Measurements from ENCODE around the gene PAN2.
A peak's percentile ranks its signal among the peaks of the same experiment; 100 is the strongest.
"Not testable (repeated sequence)": the region's sequence is repeated elsewhere in the genome, so short reads cannot be mapped to it uniquely, and the experiment has no call there.

Gene PAN2

GRCh38 chr12:56333679-56334489 is at the start of gene PAN2:
TSS of gene PAN2 (minus strand) at chr12:56334000. CDS start at chr12:56333094, 906 bp downstream.
- peak; percentile 66 to 89 for DNase-seq (ENCODE audit: low read depth in 2 of 2, low spot score in 1 of 2)

DNA sequence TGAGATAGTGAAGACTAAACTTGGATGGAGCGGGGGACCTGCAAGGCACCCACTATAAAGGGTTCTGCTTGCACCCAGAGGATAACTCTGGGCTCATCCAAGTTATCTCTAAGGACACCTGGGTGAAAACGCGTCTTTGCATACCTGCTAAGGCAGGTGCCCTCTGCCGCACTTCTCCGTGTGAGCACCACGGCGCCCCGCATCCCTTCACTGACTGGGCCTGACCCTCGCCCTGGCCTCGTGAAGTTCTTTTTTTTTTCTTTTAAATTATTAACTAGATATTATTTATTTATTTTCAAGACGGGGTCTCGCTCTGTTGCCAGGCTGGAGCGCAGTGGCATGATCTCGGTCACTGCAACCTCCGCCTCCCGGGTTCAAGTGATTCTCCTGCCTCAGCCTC is 48.8 kb upstream of the PAN2 start:
- no peak for DNase-seq (ENCODE audit: low read depth in 2 of 2, low spot score in 1 of 2)

DNA sequence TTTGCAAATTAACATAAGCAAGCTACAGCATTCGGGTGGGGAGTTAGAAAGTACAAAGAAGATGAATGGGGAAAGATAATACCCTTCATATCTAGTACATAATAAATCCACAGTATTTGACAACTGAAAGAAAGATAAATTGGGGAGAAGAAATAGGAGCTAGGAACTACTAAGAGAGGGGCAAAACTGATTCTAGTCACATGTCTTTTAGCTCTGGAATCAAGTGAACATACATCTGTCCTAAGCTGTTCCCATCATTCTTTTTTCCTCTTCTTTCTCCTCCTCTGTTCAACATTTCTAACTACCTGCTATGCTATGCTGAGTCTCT is 44.2 kb upstream of the PAN2 start:
- DNase-seq (ENCODE audit: low read depth in 2 of 2, low spot score in 1 of 2), result no peak

GRCh38 chr12:56377310-56377988 is 43.6 kb upstream of the PAN2 start:
- DNase-seq (ENCODE audit: low read depth in 2 of 2, low spot score in 1 of 2), result no peak

DNA sequence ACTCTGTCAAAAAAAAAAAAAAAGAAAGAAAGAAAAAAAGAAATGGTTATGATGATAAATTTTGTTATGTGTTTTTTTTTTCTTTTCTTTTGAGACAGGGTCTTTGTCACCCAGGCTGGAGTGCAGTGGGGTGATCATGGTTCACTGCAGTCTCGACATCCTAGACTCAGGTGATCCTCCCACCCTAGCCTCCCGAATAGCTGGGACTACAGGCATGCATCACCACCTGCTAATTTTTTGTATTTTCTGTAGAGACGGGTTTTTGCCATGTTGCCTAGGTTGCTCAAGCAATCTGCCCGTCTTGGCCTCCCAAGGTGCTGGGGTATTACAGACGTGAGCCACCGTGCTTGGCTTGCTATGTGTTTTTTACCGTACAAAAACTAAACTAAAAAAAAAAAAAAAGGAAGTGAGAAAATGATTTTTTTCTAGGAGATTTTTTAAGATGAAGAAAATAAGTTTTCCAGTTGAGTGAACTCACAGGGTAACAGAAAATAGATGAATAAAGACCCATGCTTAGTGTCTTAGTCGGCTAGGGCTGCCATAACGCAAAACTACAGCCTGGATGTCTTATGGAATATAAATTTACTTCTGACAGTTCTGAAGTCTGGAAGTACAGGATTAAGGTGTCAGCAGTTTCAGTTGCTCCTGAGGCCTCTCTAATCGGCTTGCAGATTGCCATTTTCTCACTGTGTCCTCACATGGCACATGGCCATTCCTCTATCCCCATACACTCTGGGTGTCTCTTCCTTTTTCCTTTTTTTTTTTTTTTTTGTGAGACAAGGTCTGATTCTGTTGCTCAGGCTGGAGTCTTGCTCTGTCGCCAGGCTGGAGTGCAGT is 42.0 kb upstream of the PAN2 start:
- no peak for DNase-seq (ENCODE audit: low read depth in 2 of 2, low spot score in 1 of 2)

- no peak for DNase-seq (ENCODE audit: low read depth in 2 of 2, low spot score in 1 of 2)
Observed at GRCh38 chr12:56374726-56375597, 41.2 kb upstream of the PAN2 start.

DNA sequence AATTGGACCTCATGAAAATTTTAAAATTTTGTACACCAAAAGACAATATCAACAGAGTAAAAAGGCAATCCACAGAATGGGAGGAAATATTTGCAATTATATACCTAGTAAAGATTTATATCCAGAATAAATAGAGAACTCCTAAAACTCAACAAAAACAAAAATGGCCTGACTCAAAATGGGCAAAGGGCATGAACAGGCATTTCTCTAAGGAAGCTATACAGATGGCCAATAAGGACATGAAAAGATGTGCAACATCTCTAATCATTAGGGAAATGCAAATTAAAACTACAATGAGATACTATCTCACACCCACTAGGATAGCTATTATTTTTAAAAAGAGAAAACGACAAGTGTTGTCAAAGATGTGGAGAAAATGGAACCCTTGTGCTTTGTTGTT is 39.7 kb upstream of the PAN2 start:
- no peak for DNase-seq (ENCODE audit: low read depth in 2 of 2, low spot score in 1 of 2)

GRCh38 chr12:56366948-56367347 is 33.1 kb upstream of the PAN2 start:
- DNase-seq (ENCODE audit: low read depth in 2 of 2, low spot score in 1 of 2), result no peak

GRCh38 chr12:56362130-56363059 is 28.6 kb upstream of the PAN2 start, which contains the start of gene APOF:
TSS of gene APOF (minus strand) at chr12:56362857. CDS start at chr12:56362745, 112 bp downstream.
- no peak for DNase-seq (ENCODE audit: low read depth in 2 of 2, low spot score in 1 of 2)

- DNase-seq (ENCODE audit: low read depth in 2 of 2, low spot score in 1 of 2), result no peak
Observed at GRCh38 chr12:56361487-56362129, 27.8 kb upstream of the PAN2 start.

DNA sequence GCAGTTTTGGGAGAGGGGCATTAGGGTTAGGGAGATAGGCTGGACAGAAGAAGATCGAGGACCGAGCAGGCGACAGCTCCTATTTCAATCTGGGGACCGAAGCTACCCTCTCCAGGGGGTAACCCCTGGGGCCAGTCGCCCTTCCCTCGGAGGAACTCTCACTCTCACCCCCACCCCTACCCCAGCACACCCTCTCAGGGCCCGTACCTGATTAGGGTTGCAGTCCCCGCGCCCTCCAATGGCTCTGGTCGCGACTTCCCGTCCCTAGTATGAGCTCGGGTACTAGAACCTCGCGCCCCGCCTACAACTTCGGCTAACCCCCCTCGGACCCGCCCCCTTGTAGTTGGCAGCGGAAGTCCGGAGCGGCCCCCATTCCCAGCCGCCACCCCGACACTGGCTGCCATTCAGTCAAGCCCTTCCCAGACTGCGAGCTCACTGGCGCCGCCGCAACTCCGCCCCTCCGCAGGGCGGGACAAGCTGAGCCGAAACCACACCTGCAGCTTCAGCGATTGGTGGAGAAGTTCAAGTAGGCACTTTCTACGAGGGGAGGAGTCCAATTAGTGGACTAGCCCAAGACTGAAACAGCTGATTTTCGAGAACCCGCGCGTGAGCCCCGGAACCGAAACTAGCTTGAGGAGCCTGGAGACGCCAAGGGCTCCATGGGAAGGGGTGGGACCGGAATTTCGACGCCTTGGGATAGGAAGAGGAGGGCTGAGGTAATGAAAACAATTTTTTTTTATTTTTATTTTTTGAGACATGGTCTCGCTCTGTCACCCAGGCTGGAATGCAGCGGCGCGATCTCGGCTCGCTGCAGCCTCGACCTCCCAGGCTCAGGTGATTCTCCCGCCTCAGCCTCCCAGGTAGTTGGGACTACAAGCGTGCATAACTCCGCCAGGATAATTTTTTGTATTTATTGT is 26.3 kb upstream of the PAN2 start, which contains the start of gene STAT2:
TSS of gene STAT2 (minus strand) at position 257 of the 917 bp plus-strand sequence. CDS start 3,536 bp downstream, outside the sequence.
- peak; percentile 96 to 98 for DNase-seq (ENCODE audit: low read depth in 2 of 2, low spot score in 1 of 2)

DNA sequence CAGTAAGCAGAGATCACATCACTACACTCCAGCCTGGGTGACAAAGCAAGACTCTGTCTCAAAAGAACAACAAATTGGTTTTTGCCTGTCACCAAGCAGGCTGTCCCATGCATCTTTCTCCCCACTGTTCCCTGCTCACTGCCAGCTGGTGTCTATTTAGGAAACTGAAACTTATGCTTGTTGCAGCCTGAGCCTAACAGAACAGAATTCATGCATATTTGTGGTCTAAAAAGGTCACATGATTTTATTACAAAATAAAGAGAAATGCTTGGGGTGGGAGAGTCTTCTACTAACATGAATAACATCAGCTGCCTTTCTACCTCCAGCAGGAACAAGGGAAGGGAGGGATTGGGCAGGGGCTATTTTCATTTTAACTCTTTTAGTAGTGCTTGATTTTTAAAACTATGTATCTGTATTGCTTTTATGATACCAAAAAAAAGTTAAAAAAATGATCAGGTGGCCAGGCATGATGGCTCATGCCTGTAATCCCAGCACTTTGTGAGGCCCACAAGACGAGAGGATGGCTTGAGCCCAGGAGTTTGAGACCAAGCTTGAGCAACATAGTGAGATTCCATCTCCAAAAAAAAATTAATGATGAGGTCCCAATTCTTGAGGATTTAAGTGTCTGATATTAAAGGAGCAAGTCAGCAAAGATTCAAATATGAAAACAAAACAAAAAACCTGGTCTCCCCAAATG is 25.2 kb upstream of the PAN2 start:
- DNase-seq (ENCODE audit: low read depth in 2 of 2, low spot score in 1 of 2), result no peak

GRCh38 chr12:56351325-56351724 is 17.5 kb upstream of the PAN2 start:
- no peak for DNase-seq (ENCODE audit: low read depth in 2 of 2, low spot score in 1 of 2)

DNA sequence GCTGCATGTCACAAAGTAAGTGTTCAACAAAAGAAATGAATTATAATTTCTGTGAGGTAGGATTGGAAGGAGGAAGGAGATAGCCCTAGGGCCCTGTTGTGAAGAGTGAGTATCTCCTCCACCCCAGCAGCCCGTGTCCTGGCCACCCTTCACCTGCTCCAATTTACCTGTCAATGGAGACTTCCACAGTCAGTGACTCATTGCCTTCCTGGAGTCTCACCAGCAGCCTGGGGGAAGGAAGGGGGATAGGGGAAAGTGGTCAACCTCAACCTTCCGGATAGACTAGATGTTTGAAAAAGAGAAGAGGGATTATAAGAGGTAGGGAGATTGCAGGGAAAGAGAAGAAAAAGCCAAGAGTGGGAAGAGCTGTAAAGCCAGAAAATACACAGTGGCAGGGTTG is 16.9 kb upstream of the PAN2 start:
- no peak for DNase-seq (ENCODE audit: low read depth in 2 of 2, low spot score in 1 of 2)

- no peak for DNase-seq (ENCODE audit: low read depth in 2 of 2, low spot score in 1 of 2)
Observed at GRCh38 chr12:56348776-56349175, 15.0 kb upstream of the PAN2 start.

- DNase-seq (ENCODE audit: low read depth in 2 of 2, low spot score in 1 of 2), result not testable (repeated sequence)
Observed at GRCh38 chr12:56347255-56347654, 13.5 kb upstream of the PAN2 start.

DNA sequence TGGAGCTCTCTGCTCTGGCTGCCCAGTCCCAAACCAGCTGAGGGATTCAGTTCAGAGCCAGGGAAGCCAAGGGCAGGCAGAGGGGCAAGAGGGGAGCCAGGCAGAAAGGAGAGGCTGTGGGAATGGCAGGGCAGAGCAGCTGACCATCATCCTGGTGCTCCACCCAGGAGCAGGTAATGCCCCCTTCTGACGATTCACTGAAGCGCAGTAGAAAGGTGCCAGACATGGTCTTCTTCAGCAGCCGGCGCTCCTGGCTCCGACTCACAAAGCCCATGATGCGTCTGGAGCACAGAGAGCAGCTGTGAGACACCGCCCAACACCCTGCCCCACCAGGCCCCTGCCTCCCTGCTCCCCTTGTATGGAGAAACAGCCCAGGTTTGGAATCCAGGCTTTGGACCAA is 12.9 kb upstream of the PAN2 start:
- DNase-seq (ENCODE audit: low read depth in 2 of 2, low spot score in 1 of 2), result no peak

All from stimulated activated CD8-positive, alpha-beta memory T cell treated with anti-CD3 and anti-CD28 coated beads, Interleukin-4, amount 100 ng/mL, for 1 hour (primary cell).